AG08396 (cell line): ENCODE results near the gene MAZ.
"Not testable (repeated sequence)": the region's sequence is repeated elsewhere in the genome, so short reads cannot be mapped to it uniquely, and the experiment has no call there.

Source experiments
- DNase-seq: peaks from one replicate; pipeline ENCODE4 v3.0.0; 2012; ENCODE audit warnings: low spot score, mixed read lengths

Gene MAZ

GRCh38 chr16:29784901-29785500 lies 21.3 kb upstream of the MAZ start:
- peak; percentile 79 for DNase-seq

- not testable (repeated sequence) for DNase-seq
Observed at GRCh38 chr16:29787155-29787554, 19.2 kb upstream of the MAZ start.

- DNase-seq, result no peak
Observed at GRCh38 chr16:29789775-29790182, 16.6 kb upstream of the MAZ start.

GRCh38 chr16:29790183-29790948 lies 16.0 kb upstream of the MAZ start, which contains the start of gene KIF22:
TSS of gene KIF22 (plus strand) at chr16:29790751. CDS start at chr16:29790760, 9 bp downstream.
- DNase-seq, result peak; percentile 99

- DNase-seq, result no peak
Observed at GRCh38 chr16:29790949-29791844, 15.1 kb upstream of the MAZ start.

- DNase-seq, result no peak
Observed at GRCh38 chr16:29791845-29792807, 14.2 kb upstream of the MAZ start.

- DNase-seq, result not testable (repeated sequence)
Observed at GRCh38 chr16:29793153-29793552, 13.2 kb upstream of the MAZ start.

- DNase-seq, result no peak
Observed at GRCh38 chr16:29794231-29794710, 12.1 kb upstream of the MAZ start.

- no peak for DNase-seq
Observed at GRCh38 chr16:29802416-29802935, 3.9 kb upstream of the MAZ start.

- DNase-seq, result no peak
Observed at GRCh38 chr16:29804020-29804419, 2.3 kb upstream of the MAZ start.

- DNase-seq, result peak; percentile 43
Observed at GRCh38 chr16:29804455-29805231, 1.7 kb upstream of the MAZ start.

- peak; percentile 96 for DNase-seq
Observed at GRCh38 chr16:29805232-29806098, 864 bp upstream of the MAZ start.

GRCh38 chr16:29806641-29807425 lies 504 bp downstream of the MAZ start:
- no peak for DNase-seq

GRCh38 chr16:29807426-29808218 lies 1.3 kb downstream of the MAZ start:
- peak; percentile 81 for DNase-seq

- no peak for DNase-seq
Observed at GRCh38 chr16:29808219-29808900, 2.0 kb downstream of the MAZ start.

- DNase-seq, result no peak
Observed at GRCh38 chr16:29809031-29809747, 2.9 kb downstream of the MAZ start.
